ENCODE results near the gene NUTM2D. TPM values are rescaled to one million over a fixed set of nuclear protein-coding genes. Genes with fewer than 3 reads are reported as not detected.

NUTM2D gene
- total and polyA plus RNA-seq, 2 donors (not counting 1 experiment from before 2014, with no cell fraction given): 1.1 to 1.3 TPM

Other genes with a start within 250 kb of the NUTM2D start
- gene NUTM2A, start 132.3 kb upstream of the NUTM2D start, total RNA-seq: 0.17 and 0.51 TPM in 2 replicates
- 0.06 and 0.17 TPM in 2 replicates for gene NUTM2A, start 132.3 kb upstream of the NUTM2D start, polyA plus RNA-seq
- 24.4 and 25.7 TPM in 2 replicates for gene MINPP1, start 147.1 kb downstream of the NUTM2D start, total RNA-seq
- 16.3 and 18.5 TPM in 2 replicates for gene MINPP1, start 147.1 kb downstream of the NUTM2D start, polyA plus RNA-seq